Gastrocnemius medialis (tissue), 4 donors: ENCODE data around the gene LRFN3. TPM values are rescaled to one million over a fixed set of nuclear protein-coding genes. Genes with fewer than 3 reads are reported as not detected.
"Not testable (repeated sequence)": the region's sequence is repeated elsewhere in the genome, so short reads cannot be mapped to it uniquely, and the experiment has no call there.

Experiments
- ATAC-seq, 2 donors: fragments of 150-250 bp; one replicate each; pipeline ENCODE4 v1.9.1; 2016
- DNase-seq, 2 donors: peaks; one replicate each; pipeline ENCODE4 v3.0.0-alpha.2; 2019
- H3K27ac ChIP-seq, 4 donors: fragments of 200-600 bp; sonication (generic); 1 replicate in 1 of 4; 2 replicates in 3 of 4; pipeline ENCODE4 v1.5.1; 2016 to 2018; ENCODE audit warnings: mild to moderate bottlenecking in 2 of 4, moderate library complexity in 1 of 4
- H3K27me3 ChIP-seq, 3 donors: fragments of 200-600 bp; sonication (generic) in 2 of 3; 1 replicate in 1 of 3; 2 replicates in 2 of 3; pipeline versions ENCODE4 v1.5.1 to v1.6.0; 2016 to 2019; ENCODE audit warnings: mild to moderate bottlenecking in 1 of 3, moderate library complexity in 1 of 3
- H3K36me3 ChIP-seq, 2 donors: fragments of 200-600 bp; sonication (generic) in 1 of 2; one replicate each; pipeline ENCODE4 v1.5.1; 2017 to 2018
- H3K4me1 ChIP-seq, 2 donors: fragments of 200-600 bp; sonication (generic) in 1 of 2; one replicate each; pipeline ENCODE4 v1.5.1; 2016 to 2017; ENCODE audit warnings: mild to moderate bottlenecking in 2 of 2
- H3K4me3 ChIP-seq, 4 donors: fragments of 200-600 bp; sonication (generic) in 3 of 4; 1 replicate in 1 of 4; 2 replicates in 3 of 4; pipeline ENCODE4 v1.5.1; 2016 to 2019; ENCODE audit warnings: mild to moderate bottlenecking in 2 of 4
- H3K9me3 ChIP-seq, 3 donors: fragments of 200-600 bp; sonication (generic) in 2 of 3; 1 replicate in 1 of 3; 2 replicates in 2 of 3; pipeline ENCODE4 v1.5.1; 2016 to 2019
- POLR2A ChIP-seq, 2 donors: fragments of 450-650 bp; IDR thresholded peaks; one replicate each; pipeline ENCODE4 v1.6.1; 2017; ENCODE audit warnings: antibody characterized with exemption in 2 of 2, mild to moderate bottlenecking in 2 of 2, moderate library complexity in 2 of 2
- in situ Hi-C, 4 donors: fragments of 200-750 bp; cut with MboI; loops; one replicate each; pipeline versions ENCODE4 v1.15.0 to v1.8.0; 2017; ENCODE audit warnings: low sequenced_read_pairs in 4 of 4
- intact Hi-C: fragments of 100-400 bp; cut with DNase I; formaldehyde crosslinking; loops from one replicate; pipeline ENCODE4 v1.15.1; 2023; ENCODE audit warnings: low total_unique reads
- total RNA-seq, 4 donors: library from RNA; depleted of rRNA; stranded (reverse); fragments of >200 nt; gene quantifications; one replicate each; pipeline versions ENCODE4 v1.1.0 to v1.2.3, GENCODE V29; 2016
- TF ChIP-seq, protein P1 (sequence below), 5 experiments: fragments of 450-650 bp in 3 of 5; fragments of 200-600 bp in 2 of 5; sonication (generic) in 2 of 5; IDR thresholded peaks in 4 of 5; conservative IDR thresholded peaks in 1 of 5; 1 replicate in 4 of 5; 2 replicates in 1 of 5; pipeline ENCODE4 v1.5.1; 2016 to 2019; ENCODE audit warnings: antibody characterized with exemption in 5 of 5, mild to moderate bottlenecking in 3 of 5, moderate library complexity in 3 of 5

LRFN3 gene
- total RNA-seq, 4 donors from 2014 or later: 7.4 to 18.2 (median 12.8) TPM

DNA sequence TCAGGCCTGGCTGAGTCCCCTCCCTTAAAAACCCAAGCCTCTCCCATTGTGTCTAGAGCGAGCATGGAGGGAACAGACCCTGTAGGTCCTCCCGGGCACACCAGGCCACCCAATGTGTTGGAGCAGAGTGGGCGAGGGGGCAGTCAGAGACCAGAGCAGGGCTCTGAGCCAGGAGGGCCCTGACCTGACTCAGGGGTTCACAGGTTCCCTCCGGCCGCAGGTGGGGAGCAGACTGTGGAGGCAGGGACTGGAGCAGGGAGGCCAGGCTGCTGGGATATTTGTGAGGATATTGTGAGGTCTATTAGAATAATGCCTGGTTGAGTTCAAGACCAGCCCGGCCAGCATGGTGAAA is 26.5 kb upstream of the LRFN3 start:
- no peak overlapping the region for H3K27ac ChIP-seq
- ATAC-seq (no peak), DNase-seq (no peak)
- no peaks in the 10 kb centered on the region for H3K4me1 ChIP-seq
- in situ Hi-C loops (no loop called here), intact Hi-C loops (no loop called here)
- no peaks in the 10 kb centered on the region for H3K36me3 ChIP-seq
- no peak overlapping the region for H3K4me3 ChIP-seq
- no peaks in the 10 kb centered on the region for H3K9me3 ChIP-seq
- TF ChIP-seq, protein P1, sequence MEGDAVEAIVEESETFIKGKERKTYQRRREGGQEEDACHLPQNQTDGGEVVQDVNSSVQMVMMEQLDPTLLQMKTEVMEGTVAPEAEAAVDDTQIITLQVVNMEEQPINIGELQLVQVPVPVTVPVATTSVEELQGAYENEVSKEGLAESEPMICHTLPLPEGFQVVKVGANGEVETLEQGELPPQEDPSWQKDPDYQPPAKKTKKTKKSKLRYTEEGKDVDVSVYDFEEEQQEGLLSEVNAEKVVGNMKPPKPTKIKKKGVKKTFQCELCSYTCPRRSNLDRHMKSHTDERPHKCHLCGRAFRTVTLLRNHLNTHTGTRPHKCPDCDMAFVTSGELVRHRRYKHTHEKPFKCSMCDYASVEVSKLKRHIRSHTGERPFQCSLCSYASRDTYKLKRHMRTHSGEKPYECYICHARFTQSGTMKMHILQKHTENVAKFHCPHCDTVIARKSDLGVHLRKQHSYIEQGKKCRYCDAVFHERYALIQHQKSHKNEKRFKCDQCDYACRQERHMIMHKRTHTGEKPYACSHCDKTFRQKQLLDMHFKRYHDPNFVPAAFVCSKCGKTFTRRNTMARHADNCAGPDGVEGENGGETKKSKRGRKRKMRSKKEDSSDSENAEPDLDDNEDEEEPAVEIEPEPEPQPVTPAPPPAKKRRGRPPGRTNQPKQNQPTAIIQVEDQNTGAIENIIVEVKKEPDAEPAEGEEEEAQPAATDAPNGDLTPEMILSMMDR (IDR thresholded peaks at IDR 0.05 in 4 of 5, conservative IDR thresholded peaks at IDR 0.05 in 1 of 5): no peak
- no peak for TF ChIP-seq POLR2A (IDR thresholded peaks at IDR 0.05)
- H3K27me3 ChIP-seq: peaks cover 0 to 2% (median 0%) of the 10 kb centered on the region in 3 donors

DNA sequence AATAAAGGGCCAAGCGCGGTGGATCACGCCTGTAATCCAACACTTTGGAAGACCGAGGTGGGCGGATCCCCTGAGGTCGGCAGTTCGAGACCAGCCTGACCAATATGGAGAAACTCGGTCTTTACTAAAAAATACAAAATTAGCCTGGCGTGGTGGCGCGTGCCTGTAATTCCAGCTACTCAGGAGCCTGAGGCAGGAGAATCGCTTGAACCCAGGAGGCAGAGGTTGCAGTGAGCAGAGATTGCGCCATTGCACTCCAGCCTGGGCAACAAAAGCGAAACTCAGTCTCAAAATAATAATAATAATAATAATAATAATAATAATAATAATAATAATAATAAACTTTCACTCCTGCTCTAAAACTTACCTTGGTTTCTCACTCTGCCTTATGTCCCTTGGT is 25.8 kb upstream of the LRFN3 start:
- intact Hi-C loops, H3K4me1 ChIP-seq, H3K36me3 ChIP-seq, H3K4me3 ChIP-seq, ATAC-seq, H3K27ac ChIP-seq, H3K9me3 ChIP-seq, H3K27me3 ChIP-seq, DNase-seq, in situ Hi-C loops: not testable (repeated sequence)

DNA sequence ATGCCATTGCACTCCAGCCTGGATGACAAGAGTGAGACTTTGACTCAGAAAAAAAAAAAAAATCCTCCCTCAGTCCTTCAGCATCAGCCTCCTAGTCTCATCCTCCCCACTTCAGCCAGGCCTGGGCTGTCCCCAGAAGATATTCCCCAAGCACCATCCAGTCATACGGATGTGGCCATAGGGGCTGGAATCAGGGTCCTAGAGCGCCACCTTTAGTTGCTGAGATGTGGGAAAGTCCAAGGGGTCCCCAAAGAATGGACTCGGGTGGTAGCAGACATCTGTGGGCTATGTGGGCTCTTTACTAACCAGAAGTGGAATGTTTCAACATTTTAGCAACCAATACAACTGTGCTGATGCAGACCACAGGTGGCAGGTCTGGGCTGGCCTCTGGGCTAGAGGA is 25.0 kb upstream of the LRFN3 start:
- H3K4me1 ChIP-seq: no peaks in the 10 kb centered on the region
- H3K27me3 ChIP-seq: peaks cover 0 to 2% (median 0%) of the 10 kb centered on the region in 3 donors
- ATAC-seq (no peak), DNase-seq (no peak)
- intact Hi-C loops: no loop called here
- H3K27ac ChIP-seq: no peak overlapping the region
- no peak overlapping the region for H3K4me3 ChIP-seq
- no peaks in the 10 kb centered on the region for H3K36me3 ChIP-seq
- in situ Hi-C loops: no loop called here
- TF ChIP-seq, protein P1 (IDR thresholded peaks at IDR 0.05 in 4 of 5, conservative IDR thresholded peaks at IDR 0.05 in 1 of 5): no peak
- TF ChIP-seq POLR2A (IDR thresholded peaks at IDR 0.05): no peak
- no peaks in the 10 kb centered on the region for H3K9me3 ChIP-seq

DNA sequence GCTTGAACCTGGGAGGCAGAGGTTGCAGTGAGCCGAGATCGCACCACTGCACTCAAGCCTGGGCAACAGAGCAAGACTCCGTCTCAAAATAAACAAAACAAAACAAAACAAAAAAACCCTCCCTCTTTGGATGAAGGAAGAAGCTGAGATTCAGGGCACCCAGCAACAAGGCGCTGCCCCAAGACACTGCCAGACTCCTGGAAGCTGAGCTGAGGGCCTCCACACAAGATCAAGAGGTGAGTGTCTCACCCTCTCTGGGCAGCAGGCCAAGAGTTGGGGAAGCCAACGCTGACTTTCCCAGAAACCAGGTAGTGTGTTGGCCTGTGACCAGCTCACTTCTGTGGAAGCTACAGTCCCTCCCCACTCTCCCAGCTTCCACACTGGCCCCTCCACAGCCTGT is 24.4 kb upstream of the LRFN3 start:
- in situ Hi-C loops (no loop called here), intact Hi-C loops (no loop called here)
- no peaks in the 10 kb centered on the region for H3K36me3 ChIP-seq
- no peak for TF ChIP-seq POLR2A (IDR thresholded peaks at IDR 0.05)
- TF ChIP-seq, protein P1 (IDR thresholded peaks at IDR 0.05 in 4 of 5, conservative IDR thresholded peaks at IDR 0.05 in 1 of 5): no peak
- no peak overlapping the region for H3K4me3 ChIP-seq
- no peaks in the 10 kb centered on the region for H3K4me1 ChIP-seq
- H3K9me3 ChIP-seq: no peaks in the 10 kb centered on the region
- no peak for DNase-seq
- no peak for ATAC-seq
- no peak overlapping the region for H3K27ac ChIP-seq
- H3K27me3 ChIP-seq: peaks cover 0 to 3% (median 2%) of the 10 kb centered on the region in 3 donors

DNA sequence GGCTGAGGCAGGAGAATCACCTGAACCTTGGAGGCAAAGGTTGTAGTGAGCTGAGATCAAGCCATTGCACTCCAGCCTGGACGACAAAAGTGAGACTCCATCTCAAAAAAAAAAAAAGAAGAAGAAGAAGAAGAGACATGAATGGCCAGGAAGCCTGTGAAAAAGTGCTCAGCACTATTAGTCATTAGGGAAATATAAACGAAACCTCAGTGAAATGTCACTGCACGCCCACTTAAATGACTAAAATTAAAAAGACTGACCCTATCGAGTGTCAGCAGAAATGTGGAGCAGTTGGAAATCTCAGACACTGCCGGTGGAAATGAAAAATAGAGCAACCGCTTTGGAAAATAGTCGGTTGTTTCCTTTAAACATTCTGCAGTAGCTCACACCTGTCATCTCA is 22.6 kb upstream of the LRFN3 start:
- no peaks in the 10 kb centered on the region for H3K9me3 ChIP-seq
- in situ Hi-C loops (no loop called here), intact Hi-C loops (no loop called here)
- H3K36me3 ChIP-seq: no peaks in the 10 kb centered on the region
- H3K27me3 ChIP-seq: peaks cover 0 to 3% (median 2%) of the 10 kb centered on the region in 3 donors
- no peak overlapping the region for H3K27ac ChIP-seq
- H3K4me3 ChIP-seq: no peak overlapping the region
- no peaks in the 10 kb centered on the region for H3K4me1 ChIP-seq
- ATAC-seq (no peak), DNase-seq (no peak)
- TF ChIP-seq, protein P1 (IDR thresholded peaks at IDR 0.05 in 4 of 5, conservative IDR thresholded peaks at IDR 0.05 in 1 of 5): no peak
